ENCODE measurements around the gene SLC15A3. TPM values are rescaled to one million over a fixed set of nuclear protein-coding genes. Genes with fewer than 3 reads are reported as not detected.
A peak's percentile ranks its signal among the peaks of the same experiment; 100 is the strongest.

Gene SLC15A3
- polyA plus RNA-seq, 4 donors, result 4.5 to 26.0 (median 11.3) TPM

DNA sequence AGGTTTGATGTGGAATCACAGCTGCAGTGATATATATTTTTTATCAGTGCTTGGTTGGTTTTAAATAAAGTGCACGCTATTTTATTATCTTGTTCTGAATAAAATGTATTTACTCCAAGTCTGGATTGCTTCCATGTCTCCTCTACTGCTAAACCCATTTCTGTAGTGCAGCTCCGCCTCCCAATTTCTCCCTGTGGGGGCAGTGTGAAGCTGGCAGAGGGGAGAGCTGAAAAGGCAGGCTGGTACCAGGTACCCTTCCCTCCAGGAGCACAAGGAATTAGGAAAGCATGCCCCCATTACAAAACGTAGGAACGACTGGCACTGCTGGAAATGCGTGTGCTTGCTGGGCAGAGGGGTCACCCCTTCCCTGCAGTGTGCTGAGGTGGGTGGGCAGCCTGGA lies 28.6 kb downstream of the SLC15A3 start:
- 83 to 85% (median 85%) methylated on average over 5 of the region's 5 CpGs for WGBS, 3 donors
- FAIRE-seq, result no peak

DNA sequence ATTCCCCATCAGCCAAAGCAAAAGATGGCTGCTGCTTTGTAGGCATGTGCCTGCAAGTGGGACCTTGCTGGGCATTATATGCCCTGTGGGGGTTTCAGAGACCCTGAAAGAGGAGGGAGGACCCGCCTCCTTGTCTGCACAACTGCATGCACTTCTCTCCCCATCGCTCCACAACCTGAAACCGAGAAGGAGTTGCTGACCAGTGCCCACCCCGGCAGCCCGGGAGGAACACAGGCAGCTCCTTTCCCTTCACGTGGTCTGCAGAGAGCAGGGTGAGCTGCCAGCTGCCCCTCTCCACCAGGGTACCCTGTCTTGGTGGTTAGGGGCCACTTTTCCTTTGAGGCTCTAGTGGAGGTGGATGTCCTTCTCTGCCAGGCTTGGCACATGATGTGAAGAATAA lies 29.1 kb downstream of the SLC15A3 start:
- FAIRE-seq, result no peak
- 86 to 96% (median 88%) methylated on average over 6 of the region's 6 CpGs for WGBS, 3 donors
- no peak for DNase-seq
- peaks cover 0 to 12% (median 0%) of the 10 kb centered on the region in 3 donors for H3K27me3 ChIP-seq (ENCODE audit: control insufficient read depth in 3 of 3, insufficient read depth in 3 of 3, low read length in 3 of 3)
- no peaks in the 10 kb centered on the region for H3K9me3 ChIP-seq (ENCODE audit: control insufficient read depth in 2 of 2, insufficient read depth in 1 of 2, low read depth in 1 of 2, low read length in 1 of 2)
- H3K27ac ChIP-seq (ENCODE audit: low read depth in 1 of 3, low read length in 2 of 3), result no peak overlapping the region
- H3K36me3 ChIP-seq (ENCODE audit: control insufficient read depth in 3 of 3, insufficient read depth in 2 of 3, low read depth in 1 of 3, low read length in 3 of 3), result peaks cover 11 to 54% (median 14%) of the 10 kb centered on the region in 3 donors
- H3K4me3 ChIP-seq (ENCODE audit: low read depth in 1 of 3, low read length in 3 of 3), result no peak overlapping the region
- peaks cover 4 to 13% (median 4%) of the 10 kb centered on the region in 3 donors for H3K4me1 ChIP-seq (ENCODE audit: control insufficient read depth in 3 of 3, insufficient read depth in 2 of 3, low read depth in 1 of 3, low read length in 2 of 3)

More for the DNA sequence above, 28.6 kb downstream of the SLC15A3 start:
- DNase-seq, result no peak
- no peak overlapping the region for H3K27ac ChIP-seq (ENCODE audit: low read depth in 1 of 3, low read length in 2 of 3)
- H3K4me1 ChIP-seq (ENCODE audit: control insufficient read depth in 3 of 3, insufficient read depth in 2 of 3, low read depth in 1 of 3, low read length in 2 of 3), result peaks cover 4 to 13% (median 4%) of the 10 kb centered on the region in 3 donors
- H3K36me3 ChIP-seq (ENCODE audit: control insufficient read depth in 3 of 3, insufficient read depth in 2 of 3, low read depth in 1 of 3, low read length in 3 of 3), result peaks cover 11 to 56% (median 14%) of the 10 kb centered on the region in 3 donors
- no peak overlapping the region for H3K4me3 ChIP-seq (ENCODE audit: low read depth in 1 of 3, low read length in 3 of 3)
- no peaks in the 10 kb centered on the region for H3K9me3 ChIP-seq (ENCODE audit: control insufficient read depth in 2 of 2, insufficient read depth in 1 of 2, low read depth in 1 of 2, low read length in 1 of 2)
- H3K27me3 ChIP-seq (ENCODE audit: control insufficient read depth in 3 of 3, insufficient read depth in 3 of 3, low read length in 3 of 3), result peaks cover 0 to 12% (median 0%) of the 10 kb centered on the region in 3 donors

DNA sequence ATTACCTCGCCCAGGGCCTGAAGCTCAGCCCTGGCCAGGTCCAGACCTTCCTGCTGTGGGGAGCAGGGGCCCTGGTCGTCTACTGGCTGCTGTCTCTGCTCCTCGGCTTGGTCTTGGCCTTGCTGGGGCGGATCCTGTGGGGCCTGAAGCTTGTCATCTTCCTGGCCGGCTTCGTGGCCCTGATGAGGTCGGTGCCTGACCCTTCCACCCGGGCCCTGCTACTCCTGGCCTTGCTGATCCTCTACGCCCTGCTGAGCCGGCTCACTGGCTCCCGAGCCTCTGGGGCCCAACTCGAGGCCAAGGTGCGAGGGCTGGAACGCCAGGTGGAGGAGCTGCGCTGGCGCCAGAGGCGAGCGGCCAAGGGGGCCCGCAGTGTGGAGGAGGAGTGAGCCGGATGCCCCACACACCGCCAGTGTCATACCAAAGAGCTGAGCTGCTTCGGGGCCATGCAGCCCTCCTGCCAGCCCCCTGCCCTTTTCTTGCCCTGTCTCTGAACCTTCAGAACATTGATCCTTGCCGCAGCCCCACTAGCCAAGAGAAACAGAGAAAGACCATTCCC lies 30.1 kb downstream of the SLC15A3 start:
- DNase-seq (no peak), FAIRE-seq (no peak)
- WGBS, 3 donors, result 84 to 90% (median 90%) methylated on average over 23 of the region's 23 CpGs
- Histone ChIP-seq H3K4me3 (ENCODE audit: low read depth in 1 of 3, low read length in 3 of 3) (no peak overlapping the region), H3K36me3 (ENCODE audit: control insufficient read depth in 3 of 3, insufficient read depth in 2 of 3, low read depth in 1 of 3, low read length in 3 of 3) (peaks cover 11 to 46% (median 14%) of the 10 kb centered on the region in 3 donors), H3K27me3 (ENCODE audit: control insufficient read depth in 3 of 3, insufficient read depth in 3 of 3, low read length in 3 of 3) (peaks cover 0 to 12% (median 0%) of the 10 kb centered on the region in 3 donors), H3K9me3 (ENCODE audit: control insufficient read depth in 2 of 2, insufficient read depth in 1 of 2, low read depth in 1 of 2, low read length in 1 of 2) (no peaks in the 10 kb centered on the region), H3K4me1 (ENCODE audit: control insufficient read depth in 3 of 3, insufficient read depth in 2 of 3, low read depth in 1 of 3, low read length in 2 of 3) (peaks cover 4 to 13% (median 7%) of the 10 kb centered on the region in 3 donors), H3K27ac (ENCODE audit: low read depth in 1 of 3, low read length in 2 of 3) (no peak overlapping the region)

DNA sequence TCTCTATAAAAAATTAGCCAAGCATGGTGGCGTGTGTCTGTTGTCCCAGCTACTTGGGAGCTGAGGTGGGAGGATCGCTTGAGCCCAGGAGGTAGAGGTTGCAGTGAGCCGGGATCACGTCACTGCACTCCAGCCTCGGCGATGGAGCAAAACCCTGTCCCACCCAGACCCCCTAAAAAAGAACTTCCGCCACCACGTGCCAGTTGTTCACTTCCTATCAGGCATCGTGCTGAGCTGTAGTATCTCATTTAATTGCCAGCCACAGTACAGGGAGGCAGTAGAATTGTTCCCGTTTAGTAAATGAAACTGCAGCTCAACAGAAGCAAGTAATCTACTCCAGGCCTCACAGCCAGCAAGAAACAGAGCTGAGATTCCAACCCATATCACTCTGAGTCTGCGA lies 30.7 kb downstream of the SLC15A3 start:
- no peak for FAIRE-seq
- DNase-seq, result no peak
- Histone ChIP-seq H3K4me1 (ENCODE audit: control insufficient read depth in 3 of 3, insufficient read depth in 2 of 3, low read depth in 1 of 3, low read length in 2 of 3) (peaks cover 4 to 13% (median 9%) of the 10 kb centered on the region in 3 donors), H3K27ac (ENCODE audit: low read depth in 1 of 3, low read length in 2 of 3) (no peak overlapping the region), H3K36me3 (ENCODE audit: control insufficient read depth in 3 of 3, insufficient read depth in 2 of 3, low read depth in 1 of 3, low read length in 3 of 3) (peaks cover 11 to 46% (median 14%) of the 10 kb centered on the region in 3 donors), H3K4me3 (ENCODE audit: low read depth in 1 of 3, low read length in 3 of 3) (no peak overlapping the region), H3K27me3 (ENCODE audit: control insufficient read depth in 3 of 3, insufficient read depth in 3 of 3, low read length in 3 of 3) (peaks cover 0 to 12% (median 0%) of the 10 kb centered on the region in 3 donors), H3K9me3 (ENCODE audit: control insufficient read depth in 2 of 2, insufficient read depth in 1 of 2, low read depth in 1 of 2, low read length in 1 of 2) (no peaks in the 10 kb centered on the region)
- 92 to 95% (median 95%) methylated on average over 11 of the region's 11 CpGs for WGBS, 3 donors

DNA sequence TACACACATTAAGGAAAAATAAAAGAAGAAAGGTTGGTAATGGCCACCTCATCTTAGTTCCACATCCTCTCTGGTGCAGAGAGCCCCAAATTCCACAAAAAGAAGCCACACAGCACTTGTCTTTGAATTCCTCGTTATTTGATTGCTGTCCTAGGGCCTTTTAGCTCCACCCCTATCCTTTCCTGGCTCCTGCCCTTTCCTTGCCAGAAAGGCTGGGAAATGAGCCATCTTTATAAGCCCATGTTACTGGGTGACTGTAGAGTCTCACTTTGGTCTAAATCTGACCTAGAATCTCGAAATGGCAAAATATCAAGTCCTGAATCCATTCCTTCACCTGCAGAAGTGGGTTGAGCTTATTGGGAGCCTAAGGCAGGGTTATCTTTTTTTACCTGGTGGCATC lies 32.0 kb downstream of the SLC15A3 start:
- Histone ChIP-seq H3K4me3 (ENCODE audit: low read depth in 1 of 3, low read length in 3 of 3) (no peak overlapping the region), H3K9me3 (ENCODE audit: control insufficient read depth in 2 of 2, insufficient read depth in 1 of 2, low read depth in 1 of 2, low read length in 1 of 2) (no peaks in the 10 kb centered on the region), H3K4me1 (ENCODE audit: control insufficient read depth in 3 of 3, insufficient read depth in 2 of 3, low read depth in 1 of 3, low read length in 2 of 3) (peaks cover 8 to 13% (median 9%) of the 10 kb centered on the region in 3 donors), H3K36me3 (ENCODE audit: control insufficient read depth in 3 of 3, insufficient read depth in 2 of 3, low read depth in 1 of 3, low read length in 3 of 3) (peaks cover 11 to 46% (median 14%) of the 10 kb centered on the region in 3 donors), H3K27ac (ENCODE audit: low read depth in 1 of 3, low read length in 2 of 3) (no peak overlapping the region), H3K27me3 (ENCODE audit: control insufficient read depth in 3 of 3, insufficient read depth in 3 of 3, low read length in 3 of 3) (peaks cover 0 to under 1% (median 0%) of the 10 kb centered on the region in 3 donors)
- WGBS, 3 donors, result 72 to 75% (median 73%) methylated on average over 2 of the region's 2 CpGs
- DNase-seq, result no peak
- no peak for FAIRE-seq

DNA sequence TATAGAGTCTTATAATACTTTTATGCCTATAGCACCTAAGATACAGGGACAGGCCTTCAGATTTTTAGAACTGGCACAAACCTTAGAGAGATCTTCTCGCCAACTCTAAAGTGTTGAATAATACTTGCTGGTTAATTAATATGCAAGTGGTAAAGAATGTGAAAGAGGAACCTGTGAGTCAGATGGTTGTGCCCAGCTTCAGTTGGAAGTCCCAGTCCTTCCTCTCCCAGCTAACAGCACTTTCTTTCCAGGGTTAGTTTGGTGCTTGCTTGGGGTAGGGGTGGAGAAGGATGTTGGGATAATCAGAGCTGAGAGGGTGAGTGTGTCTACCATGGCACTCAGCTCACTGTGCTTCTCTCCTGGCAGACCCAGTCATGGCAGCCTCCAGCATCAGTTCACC lies 32.7 kb downstream of the SLC15A3 start:
- Histone ChIP-seq H3K27me3 (ENCODE audit: control insufficient read depth in 3 of 3, insufficient read depth in 3 of 3, low read length in 3 of 3) (no peaks in the 10 kb centered on the region), H3K36me3 (ENCODE audit: control insufficient read depth in 3 of 3, insufficient read depth in 2 of 3, low read depth in 1 of 3, low read length in 3 of 3) (peaks cover 11 to 46% (median 14%) of the 10 kb centered on the region in 3 donors), H3K4me1 (ENCODE audit: control insufficient read depth in 3 of 3, insufficient read depth in 2 of 3, low read depth in 1 of 3, low read length in 2 of 3) (peaks cover 8 to 12% (median 9%) of the 10 kb centered on the region in 3 donors), H3K9me3 (ENCODE audit: control insufficient read depth in 2 of 2, insufficient read depth in 1 of 2, low read depth in 1 of 2, low read length in 1 of 2) (no peaks in the 10 kb centered on the region), H3K4me3 (ENCODE audit: low read depth in 1 of 3, low read length in 3 of 3) (no peak overlapping the region), H3K27ac (ENCODE audit: low read depth in 1 of 3, low read length in 2 of 3) (no peak overlapping the region)
- DNase-seq (no peak), FAIRE-seq (no peak)
- 87 to 97% (median 96%) methylated on average over 1 of the region's 1 CpG for WGBS, 3 donors

DNA sequence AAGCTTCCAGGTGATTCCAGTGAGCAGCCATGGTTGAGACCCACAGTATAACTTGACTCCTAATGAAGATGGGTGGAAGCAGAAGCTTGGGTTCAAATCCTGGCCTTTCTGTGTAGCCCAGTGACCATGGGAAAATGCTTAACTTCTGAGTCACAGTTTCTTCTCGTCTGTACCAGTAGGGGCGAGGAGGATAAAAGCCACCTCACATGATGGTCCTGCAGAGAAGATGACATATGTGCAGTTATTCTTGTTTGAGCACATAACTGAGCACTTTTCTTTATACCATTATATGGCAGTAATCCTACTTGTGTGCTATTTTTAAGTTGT lies 33.1 kb downstream of the SLC15A3 start:
- no peak overlapping the region for H3K4me3 ChIP-seq (ENCODE audit: low read depth in 1 of 3, low read length in 3 of 3)
- DNase-seq (no peak), FAIRE-seq (no peak)
- 54 to 63% (median 58%) methylated on average over 2 of the region's 2 CpGs for WGBS, 3 donors
- peaks cover 7 to 9% (median 9%) of the 10 kb centered on the region in 3 donors for H3K4me1 ChIP-seq (ENCODE audit: control insufficient read depth in 3 of 3, insufficient read depth in 2 of 3, low read depth in 1 of 3, low read length in 2 of 3)
- no peaks in the 10 kb centered on the region for H3K9me3 ChIP-seq (ENCODE audit: control insufficient read depth in 2 of 2, insufficient read depth in 1 of 2, low read depth in 1 of 2, low read length in 1 of 2)
- H3K27me3 ChIP-seq (ENCODE audit: control insufficient read depth in 3 of 3, insufficient read depth in 3 of 3, low read length in 3 of 3), result no peaks in the 10 kb centered on the region
- H3K27ac ChIP-seq (ENCODE audit: low read depth in 1 of 3, low read length in 2 of 3), result no peak overlapping the region
- peaks cover 11 to 46% (median 14%) of the 10 kb centered on the region in 3 donors for H3K36me3 ChIP-seq (ENCODE audit: control insufficient read depth in 3 of 3, insufficient read depth in 2 of 3, low read depth in 1 of 3, low read length in 3 of 3)

DNA sequence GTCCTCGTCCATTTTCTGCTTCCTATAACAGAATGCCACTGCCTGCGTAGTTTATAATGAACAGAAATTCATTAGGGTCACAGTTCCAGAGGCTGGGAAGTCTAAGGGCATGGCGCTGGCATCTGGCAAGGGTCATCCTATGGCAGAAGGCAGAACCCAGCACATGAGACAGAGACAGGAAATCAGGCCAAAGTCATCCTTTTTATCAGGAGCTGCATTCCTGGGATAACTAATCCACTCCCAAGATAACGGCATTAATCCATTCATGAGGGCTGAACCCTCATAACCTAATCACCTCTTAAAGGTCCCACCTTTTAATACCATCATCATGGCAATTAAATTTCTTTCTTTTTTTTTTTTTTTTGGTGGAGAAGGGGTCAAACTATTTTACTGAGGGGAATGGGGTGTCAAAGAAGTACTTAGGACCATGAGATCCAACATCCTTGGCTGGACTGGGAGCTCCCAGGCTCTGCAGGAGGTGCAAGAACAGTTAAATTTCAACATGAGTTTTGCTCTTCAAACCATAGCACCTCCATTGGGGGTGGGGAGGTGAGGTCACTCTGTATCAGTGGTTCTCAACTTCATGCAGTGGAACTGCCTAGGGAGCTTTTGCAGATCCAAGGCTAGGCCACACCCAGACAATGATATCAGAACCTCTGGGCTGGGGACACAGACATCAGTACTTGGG lies 33.6 kb downstream of the SLC15A3 start:
- 79 to 85% (median 83%) methylated on average over 4 of the region's 4 CpGs for WGBS, 3 donors
- DNase-seq (peak in 1 of 2 donors; percentile 27), FAIRE-seq (no peak)
- no peak overlapping the region for H3K4me3 ChIP-seq (ENCODE audit: low read depth in 1 of 3, low read length in 3 of 3)
- H3K9me3 ChIP-seq (ENCODE audit: control insufficient read depth in 2 of 2, insufficient read depth in 1 of 2, low read depth in 1 of 2, low read length in 1 of 2), result no peaks in the 10 kb centered on the region
- H3K27me3 ChIP-seq (ENCODE audit: control insufficient read depth in 3 of 3, insufficient read depth in 3 of 3, low read length in 3 of 3), result no peaks in the 10 kb centered on the region
- H3K27ac ChIP-seq (ENCODE audit: low read depth in 1 of 3, low read length in 2 of 3), result no peak overlapping the region
- H3K4me1 ChIP-seq (ENCODE audit: control insufficient read depth in 3 of 3, insufficient read depth in 2 of 3, low read depth in 1 of 3, low read length in 2 of 3), result peaks cover 6 to 9% (median 8%) of the 10 kb centered on the region in 3 donors
- peaks cover 11 to 41% (median 14%) of the 10 kb centered on the region in 3 donors for H3K36me3 ChIP-seq (ENCODE audit: control insufficient read depth in 3 of 3, insufficient read depth in 2 of 3, low read depth in 1 of 3, low read length in 3 of 3)

All from small intestine (tissue), 7 donors.